CD4-positive, alpha-beta T cell treated with Interleukin-1 beta for 1 hour (primary cell): ENCODE results near the gene SNRPA.
"Not testable (repeated sequence)": the region's sequence is repeated elsewhere in the genome, so short reads cannot be mapped to it uniquely, and the experiment has no call there.

ENCODE experiments used
- DNase-seq, 2 donors: peaks; one replicate each; pipeline ENCODE4 v3.0.0-alpha.2; 2020 to 2022

The SNRPA gene

DNA sequence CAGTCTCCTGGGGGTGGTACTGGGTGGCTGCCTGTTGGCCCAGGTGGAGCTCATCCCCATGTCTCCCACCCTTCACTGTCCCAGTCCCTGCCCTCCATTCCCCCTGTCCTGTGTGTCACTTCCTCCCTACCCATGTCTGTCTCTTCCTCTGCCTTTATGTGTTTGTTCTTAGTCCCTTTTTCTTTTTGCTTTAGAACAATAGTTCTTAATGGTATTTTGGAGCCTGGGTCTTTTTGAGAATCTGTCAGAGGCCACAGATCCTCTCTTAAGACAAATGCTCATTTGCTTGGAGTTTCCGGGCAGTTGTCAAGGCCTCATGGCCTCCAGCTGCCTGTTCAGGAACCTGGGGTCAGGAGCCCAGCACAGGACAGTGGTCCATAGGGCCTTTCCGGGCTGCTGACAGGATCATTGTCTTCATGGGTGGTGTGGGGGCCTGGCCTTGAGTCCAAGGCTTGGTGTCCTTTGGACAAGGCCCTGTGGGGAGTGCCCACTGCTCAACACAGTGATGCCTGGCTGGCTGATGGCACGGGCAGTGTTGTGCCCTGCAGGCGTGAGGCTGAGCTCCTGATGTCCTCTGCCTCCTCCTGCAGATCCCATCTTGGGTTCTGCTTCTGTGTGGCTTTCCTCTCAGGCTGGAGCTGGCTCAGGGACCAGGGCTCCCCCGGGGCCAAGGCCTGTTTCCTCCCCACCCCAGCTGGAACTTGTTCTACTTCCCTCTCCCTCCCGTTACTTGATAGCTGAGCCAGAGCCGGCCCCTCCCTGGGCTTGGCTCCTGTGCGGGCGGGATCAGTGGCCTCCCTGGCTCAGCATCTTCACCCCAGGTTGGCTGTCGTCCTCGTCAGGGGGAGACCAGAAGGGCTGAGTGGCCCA lies 51.5 kb downstream of the SNRPA start:
- no peak for DNase-seq

- DNase-seq: no peak
Observed at GRCh38 chr19:40803170-40803856, 52.3 kb downstream of the SNRPA start.

- peak; percentile 85 to 90 for DNase-seq
Observed at GRCh38 chr19:40803857-40804782, 53.1 kb downstream of the SNRPA start.

DNA sequence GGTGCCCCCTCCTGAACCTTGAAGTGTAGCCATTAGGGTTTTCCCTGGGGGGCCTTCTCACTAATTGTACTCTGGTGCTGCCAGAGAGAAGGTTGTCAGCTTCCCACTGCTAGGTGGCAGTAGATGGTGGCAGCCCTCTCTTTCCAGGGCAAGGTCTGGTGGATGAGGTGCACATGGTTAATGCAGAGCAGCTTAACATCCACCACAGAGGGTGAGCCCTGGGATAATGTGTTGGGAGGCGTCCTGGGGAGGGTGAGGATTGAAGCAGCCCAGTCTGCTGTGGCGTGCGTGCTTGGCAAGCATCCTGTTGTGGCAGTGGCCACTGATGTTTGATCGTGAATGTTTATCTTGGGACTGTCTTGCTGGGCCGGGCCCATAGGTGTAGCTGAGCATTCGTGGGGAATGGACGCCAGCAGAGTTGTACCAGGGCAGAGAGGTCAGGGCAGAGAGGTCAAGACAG lies 53.8 kb downstream of the SNRPA start:
- no peak for DNase-seq

GRCh38 chr19:40805258-40805868 lies 54.4 kb downstream of the SNRPA start:
- DNase-seq: peak in 1 of 2 donors; percentile 62

- peak; percentile 83 to 90 for DNase-seq
Observed at GRCh38 chr19:40806423-40807146, 55.6 kb downstream of the SNRPA start.

DNA sequence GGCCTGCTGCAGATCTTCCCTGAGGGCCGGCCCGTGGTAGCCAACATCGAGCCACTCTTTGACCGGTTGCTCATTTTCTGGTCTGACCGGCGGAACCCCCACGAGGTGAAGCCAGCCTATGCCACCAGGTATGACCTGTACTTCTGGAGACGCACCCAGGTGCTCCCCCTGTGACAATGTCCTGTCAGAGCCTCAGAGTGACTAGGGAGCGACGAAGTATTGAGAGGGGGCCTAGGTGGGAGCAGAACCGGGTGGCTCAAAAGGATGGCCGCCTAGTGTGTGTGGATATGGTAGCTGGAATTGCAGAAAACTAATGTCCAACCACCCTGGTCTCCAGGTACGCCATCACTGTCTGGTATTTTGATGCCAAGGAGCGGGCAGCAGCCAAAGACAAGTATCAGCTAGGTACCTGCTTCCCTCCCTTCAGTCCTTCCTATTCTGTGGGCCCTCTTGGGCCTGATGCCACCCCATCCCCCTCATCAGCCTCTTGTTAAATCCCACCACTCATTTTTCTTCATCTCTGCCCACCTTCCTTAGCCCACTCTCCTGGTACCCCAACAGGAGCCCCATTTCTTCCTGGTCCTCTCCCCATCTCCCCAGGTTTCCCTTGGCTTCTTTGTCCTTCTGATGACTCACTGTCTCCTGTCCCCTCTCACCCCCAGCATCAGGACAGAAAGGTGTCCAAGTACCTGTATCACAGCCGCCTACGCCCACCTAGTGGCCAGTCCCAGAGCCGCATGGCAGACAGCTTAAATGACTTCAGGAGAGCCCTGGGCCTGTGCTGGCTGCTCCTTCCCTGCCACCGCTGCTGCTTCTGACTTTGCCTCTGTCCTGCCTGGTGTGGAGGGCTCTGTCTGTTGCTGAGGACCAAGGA lies 56.4 kb downstream of the SNRPA start:
- DNase-seq: no peak

DNA sequence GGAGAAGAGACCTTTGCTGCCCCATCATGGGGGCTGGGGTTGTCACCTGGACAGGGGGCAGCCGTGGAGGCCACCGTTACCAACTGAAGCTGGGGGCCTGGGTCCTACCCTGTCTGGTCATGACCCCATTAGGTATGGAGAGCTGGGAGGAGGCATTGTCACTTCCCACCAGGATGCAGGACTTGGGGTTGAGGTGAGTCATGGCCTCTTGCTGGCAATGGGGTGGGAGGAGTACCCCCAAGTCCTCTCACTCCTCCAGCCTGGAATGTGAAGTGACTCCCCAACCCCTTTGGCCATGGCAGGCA lies 57.0 kb downstream of the SNRPA start:
- no peak for DNase-seq

DNA sequence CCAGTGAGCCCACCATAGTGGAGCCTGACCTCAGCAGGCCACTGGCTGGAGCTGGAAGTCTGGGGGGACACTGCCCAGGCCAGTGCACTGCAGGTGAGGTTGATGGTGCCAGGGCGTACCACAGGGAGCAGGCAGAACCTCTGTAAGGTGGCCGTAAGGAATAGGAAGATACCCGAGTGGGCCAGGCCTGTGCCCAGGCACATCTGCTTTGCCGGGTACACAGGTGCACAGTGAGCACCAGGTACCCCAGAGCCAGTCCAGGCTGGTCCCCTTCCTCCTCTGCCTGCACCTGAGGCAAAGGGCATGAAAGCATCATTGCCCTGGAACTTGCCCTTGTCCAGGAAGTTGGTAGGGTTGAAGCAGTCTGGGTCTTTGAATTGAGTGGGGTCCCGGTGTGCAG lies 57.5 kb downstream of the SNRPA start:
- no peak for DNase-seq

DNA sequence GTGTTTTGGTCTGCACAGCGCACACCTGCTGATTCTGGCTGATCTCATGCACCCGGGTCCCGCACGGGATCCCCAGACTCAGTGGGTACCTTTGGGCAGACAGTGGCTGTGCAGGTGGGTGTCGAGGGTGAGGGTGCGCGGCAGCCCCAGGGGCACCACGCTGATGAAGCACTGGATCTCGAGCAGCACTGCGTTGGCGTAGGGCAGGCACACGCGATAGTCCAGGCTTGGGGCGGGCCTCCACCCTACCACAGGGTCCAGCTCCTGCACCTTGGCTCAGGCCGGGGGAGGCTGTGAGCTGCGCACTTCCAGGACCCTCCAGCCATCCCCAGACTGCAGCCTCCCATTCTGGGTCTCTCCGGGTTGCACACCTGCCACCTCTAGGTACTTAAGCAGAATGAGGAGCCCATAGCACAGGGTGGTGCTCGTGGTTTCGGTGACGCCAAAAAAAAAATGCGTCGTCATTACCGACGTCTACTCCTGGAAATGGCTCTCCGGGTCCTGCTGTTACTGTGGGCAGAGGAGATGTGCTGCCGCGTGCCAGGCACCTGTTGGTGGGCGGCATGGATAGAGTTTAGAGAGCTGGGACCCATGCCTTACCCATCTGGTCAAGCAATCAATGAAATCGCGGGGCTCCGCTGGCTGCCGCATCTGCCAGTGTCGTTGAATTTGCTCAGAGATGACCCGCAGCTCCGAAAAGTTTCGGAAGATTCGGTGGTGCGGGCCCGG lies 58.5 kb downstream of the SNRPA start:
- DNase-seq: no peak

GRCh38 chr19:40810160-40810559 lies 59.2 kb downstream of the SNRPA start:
- no peak for DNase-seq

GRCh38 chr19:40810649-40811408 lies 59.8 kb downstream of the SNRPA start:
- DNase-seq: peak; percentile 64 to 66

GRCh38 chr19:40811478-40812341 lies 60.7 kb downstream of the SNRPA start:
- DNase-seq: no peak

- DNase-seq: not testable (repeated sequence)
Observed at GRCh38 chr19:40812571-40812970, 61.6 kb downstream of the SNRPA start.

DNA sequence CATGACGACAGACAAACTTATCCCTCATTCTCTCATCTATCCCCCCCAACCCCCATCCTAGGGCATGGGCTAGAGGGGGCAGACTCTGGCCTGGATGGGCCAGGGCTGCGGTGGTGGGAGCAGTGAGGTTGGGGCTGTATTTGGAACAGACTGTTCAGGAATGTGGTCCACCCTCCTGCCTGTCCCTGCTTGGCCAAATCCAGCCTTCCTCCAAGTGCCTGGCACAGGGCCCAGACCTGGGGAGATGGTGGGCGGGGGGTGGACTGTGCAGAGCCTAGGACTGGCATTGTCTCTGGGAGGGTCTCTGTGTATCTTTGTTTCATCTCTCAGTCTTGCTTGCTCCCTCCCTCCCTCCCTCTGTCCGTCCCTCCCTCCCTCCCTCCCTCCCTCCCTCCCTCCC lies 62.2 kb downstream of the SNRPA start:
- DNase-seq: no peak
